ENCODE results near the gene APOC4.
A peak's percentile ranks its signal among the peaks of the same experiment; 100 is the strongest.
"Not testable (repeated sequence)": the region's sequence is repeated elsewhere in the genome, so short reads cannot be mapped to it uniquely, and the experiment has no call there.

APOC4 gene

DNA sequence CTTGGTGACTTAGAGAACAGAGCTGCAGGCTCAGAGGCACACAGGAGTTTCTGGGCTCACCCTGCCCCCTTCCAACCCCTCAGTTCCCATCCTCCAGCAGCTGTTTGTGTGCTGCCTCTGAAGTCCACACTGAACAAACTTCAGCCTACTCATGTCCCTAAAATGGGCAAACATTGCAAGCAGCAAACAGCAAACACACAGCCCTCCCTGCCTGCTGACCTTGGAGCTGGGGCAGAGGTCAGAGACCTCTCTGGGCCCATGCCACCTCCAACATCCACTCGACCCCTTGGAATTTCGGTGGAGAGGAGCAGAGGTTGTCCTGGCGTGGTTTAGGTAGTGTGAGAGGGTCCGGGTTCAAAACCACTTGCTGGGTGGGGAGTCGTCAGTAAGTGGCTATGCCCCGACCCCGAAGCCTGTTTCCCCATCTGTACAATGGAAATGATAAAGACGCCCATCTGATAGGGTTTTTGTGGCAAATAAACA is 17.8 kb upstream of the APOC4 start:
- DNase-seq, result no peak

- no peak for DNase-seq
These were observed 16.7 kb upstream of the APOC4 start for GRCh38 chr19:44925114-44925891.

DNA sequence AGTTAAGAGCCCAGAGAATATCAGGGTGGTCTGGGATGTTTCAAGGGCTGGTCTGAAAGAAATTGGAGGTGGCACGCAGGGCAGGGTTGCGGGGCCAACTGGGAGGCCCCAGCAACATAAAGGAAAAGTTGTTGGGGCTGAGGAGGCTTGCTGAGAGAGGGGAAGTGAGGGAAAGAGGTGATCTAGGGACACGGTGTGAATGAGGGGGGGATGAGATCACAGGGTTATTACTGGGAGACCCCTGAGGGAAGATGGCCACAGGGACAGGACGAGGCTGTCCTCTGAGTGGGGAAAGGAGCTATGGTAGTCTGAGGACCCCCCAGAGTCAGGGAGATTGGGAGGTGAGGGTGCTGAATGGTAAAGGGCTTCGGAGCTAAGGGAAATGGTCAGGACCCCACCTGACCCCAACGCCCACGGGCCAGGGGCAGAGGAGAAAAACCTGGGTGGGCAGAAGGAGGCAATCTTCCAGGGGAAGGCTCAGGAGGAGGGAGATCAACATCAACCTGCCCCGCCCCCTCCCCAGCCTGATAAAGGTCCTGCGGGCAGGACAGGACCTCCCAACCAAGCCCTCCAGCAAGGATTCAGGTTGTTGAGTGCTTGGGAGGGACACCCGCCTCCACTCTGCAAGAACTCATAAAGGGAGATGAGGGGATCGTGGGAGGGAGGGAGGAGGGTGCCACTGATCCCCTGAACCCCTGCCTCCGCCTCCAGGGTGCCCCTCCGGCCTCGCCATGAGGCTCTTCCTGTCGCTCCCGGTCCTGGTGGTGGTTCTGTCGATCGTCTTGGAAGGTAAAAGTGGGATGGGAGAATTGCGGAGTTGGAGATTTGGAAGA is 15.6 kb upstream of the APOC4 start:
- DNase-seq, result not testable (repeated sequence)

- DNase-seq, result no peak
These were observed 14.3 kb upstream of the APOC4 start for GRCh38 chr19:44927746-44928145.

- no peak for DNase-seq
These were observed 11.9 kb upstream of the APOC4 start for GRCh38 chr19:44930088-44930487.

GRCh38 chr19:44931541-44931940 is 10.5 kb upstream of the APOC4 start:
- DNase-seq, result no peak

DNA sequence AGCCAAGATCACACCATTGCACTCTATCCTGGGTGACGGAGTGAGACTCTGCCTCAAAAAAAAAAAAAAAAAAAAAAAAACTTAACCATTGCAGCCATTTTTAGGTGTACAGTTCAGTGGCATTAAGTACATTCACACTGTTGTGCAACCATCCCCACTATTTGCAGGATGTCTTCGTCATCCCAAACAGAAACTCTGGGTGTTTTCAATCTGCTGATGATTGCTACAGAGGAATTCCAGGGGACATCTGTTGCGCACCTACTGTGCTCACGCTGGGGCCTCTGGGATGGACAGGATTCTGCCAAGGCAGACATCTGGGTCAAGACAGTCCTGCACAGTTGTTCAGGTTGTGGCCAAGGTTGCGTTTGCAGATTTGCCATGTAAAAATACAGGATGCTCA is 2.4 kb upstream of the APOC4 start:
- no peak for DNase-seq

DNA sequence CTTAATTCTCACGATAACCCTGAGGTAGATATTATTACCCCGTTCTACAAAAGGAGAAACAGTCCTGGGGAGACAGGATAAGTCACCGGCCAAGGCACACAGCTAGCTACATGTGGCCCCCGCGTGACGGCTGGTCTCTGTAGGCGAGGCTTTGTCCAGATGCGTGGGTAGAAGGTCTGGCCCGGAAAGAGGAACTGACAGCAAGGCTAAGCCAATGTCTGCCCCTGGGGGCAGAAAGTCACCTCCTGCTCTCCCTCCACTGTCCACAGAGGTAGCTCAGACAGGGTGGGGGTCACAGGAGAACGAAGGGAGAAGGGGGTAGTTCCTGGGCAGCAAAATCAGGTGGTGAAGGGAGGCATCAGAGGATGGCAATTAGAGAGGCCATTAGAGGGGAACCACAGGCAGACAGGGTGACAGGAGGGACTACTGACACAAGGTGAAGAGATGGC is 1.8 kb downstream of the APOC4 start:
- peak; percentile 6 for DNase-seq

GRCh38 chr19:44947041-44947581 is 5.1 kb downstream of the APOC4 start:
- no peak for DNase-seq

- DNase-seq, result no peak
These were observed 6.2 kb downstream of the APOC4 start for GRCh38 chr19:44948237-44948636.

GRCh38 chr19:44948763-44949374 is 6.8 kb downstream of the APOC4 start:
- DNase-seq, result no peak

DNA sequence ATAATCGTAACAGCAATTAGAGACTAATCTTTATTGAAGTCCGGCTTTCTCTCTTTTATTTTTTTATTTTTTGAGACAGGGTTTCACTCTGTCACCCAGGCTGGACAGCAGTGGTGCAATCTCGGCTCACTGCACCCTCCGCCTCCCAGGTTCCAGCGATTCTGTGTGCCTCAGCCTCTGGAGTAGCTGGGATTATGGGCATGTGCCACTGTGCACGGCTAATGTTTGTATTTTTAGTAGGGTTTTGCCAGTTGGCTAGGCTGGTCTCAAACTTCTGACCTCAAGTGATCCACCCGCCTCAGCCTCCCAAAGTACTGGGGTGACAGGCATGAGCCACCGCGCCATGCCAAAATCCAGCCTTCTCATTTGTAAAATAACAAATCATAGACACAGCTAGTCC is 7.5 kb downstream of the APOC4 start:
- no peak for DNase-seq

DNA sequence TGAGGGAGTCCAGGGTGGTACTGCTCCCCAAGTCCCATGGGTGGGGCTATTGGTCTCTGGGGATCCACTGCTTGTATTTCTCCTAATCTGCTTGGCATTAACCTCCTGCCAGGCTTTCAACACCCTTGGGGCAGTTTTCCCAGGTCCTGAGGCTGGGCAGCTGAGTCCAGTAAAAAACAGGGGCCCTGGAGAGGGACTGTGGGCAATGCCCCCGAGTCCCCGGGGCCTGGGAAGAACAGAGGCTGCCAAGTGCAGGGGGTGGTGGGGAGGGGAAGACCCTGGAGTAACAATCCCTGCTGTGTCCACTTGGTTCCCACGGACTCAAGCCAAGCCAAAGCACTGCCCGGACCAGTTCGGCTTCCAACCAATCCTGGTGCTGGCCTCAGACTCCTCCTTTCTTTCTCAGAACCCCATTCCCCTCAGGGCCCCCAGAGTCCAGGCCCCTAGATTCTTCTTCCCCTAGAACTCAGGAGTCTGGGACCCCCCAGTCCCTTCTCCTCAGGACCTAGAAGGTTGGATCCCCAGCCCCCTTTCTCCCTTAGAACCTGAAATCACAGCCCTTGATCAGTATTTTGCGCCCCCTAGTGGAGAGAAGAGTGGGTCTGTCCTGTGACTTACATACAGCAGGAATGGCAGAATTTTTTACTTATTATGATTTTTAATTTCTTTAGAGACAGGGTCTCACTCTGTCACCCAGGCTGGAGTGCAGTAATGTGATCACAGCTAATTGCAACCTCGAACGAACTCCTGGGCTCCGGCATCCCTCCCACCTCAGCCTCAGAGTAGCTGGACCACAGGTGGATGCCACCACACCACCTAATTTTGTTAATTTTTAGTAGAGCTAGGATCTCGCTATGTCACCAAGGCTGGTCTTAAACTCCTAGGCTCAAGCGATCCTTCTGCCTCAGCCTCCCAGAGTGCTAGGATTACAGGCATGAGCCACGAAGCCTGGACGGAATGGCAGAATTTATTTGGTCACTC is 9.4 kb downstream of the APOC4 start:
- DNase-seq, result peak; percentile 75

GRCh38 chr19:44954278-44954648 is 12.2 kb downstream of the APOC4 start:
- no peak for DNase-seq

- peak; percentile 97 for DNase-seq
These were observed 12.8 kb downstream of the APOC4 start, which contains the start of gene CLPTM1 for GRCh38 chr19:44954649-44955504. CLPTM1 (plus strand) TSS chr19:44955380; CDS start chr19:44955396, 16 bp downstream.

GRCh38 chr19:44955505-44956439 is 13.7 kb downstream of the APOC4 start:
- DNase-seq, result no peak

- no peak for DNase-seq
These were observed 15.5 kb downstream of the APOC4 start for GRCh38 chr19:44957526-44957925.

GRCh38 chr19:44958090-44958489 is 16.1 kb downstream of the APOC4 start:
- DNase-seq, result no peak

GRCh38 chr19:44959691-44960090 is 17.7 kb downstream of the APOC4 start:
- DNase-seq, result no peak

Measured in CD4-positive, alpha-beta T cell treated with Interleukin-4 for 4 hours (primary cell).